Esophagus (tissue), 2 donors: ENCODE results near the gene C14orf180. TPM values are rescaled to one million over a fixed set of nuclear protein-coding genes. Genes with fewer than 3 reads are reported as not detected.
"Not testable (repeated sequence)": the region's sequence is repeated elsewhere in the genome, so short reads cannot be mapped to it uniquely, and the experiment has no call there.

Experiments used
- H3K27ac ChIP-seq, 2 donors: one replicate each; pipeline ENCODE4 v1.5.1; 2013; ENCODE audit warnings: low read depth in 2 of 2, mild to moderate bottlenecking in 2 of 2, inconsistent platforms in 1 of 2, low read length in 1 of 2, moderate library complexity in 1 of 2
- H3K27me3 ChIP-seq, 2 donors: one replicate each; pipeline ENCODE4 v1.6.1; 2013; ENCODE audit warnings: low read length in 2 of 2, control low read depth in 1 of 2, mild to moderate bottlenecking in 1 of 2; ENCODE audit not compliant: insufficient read depth in 2 of 2, control insufficient read depth in 1 of 2
- H3K36me3 ChIP-seq, 2 donors: one replicate each; pipeline ENCODE4 v1.6.1; 2013; ENCODE audit warnings: low read length in 1 of 2; ENCODE audit not compliant: control insufficient read depth in 2 of 2, insufficient read depth in 2 of 2
- H3K4me1 ChIP-seq, 2 donors: one replicate each; pipeline ENCODE4 v1.6.1; 2013; ENCODE audit warnings: low read length in 1 of 2; ENCODE audit not compliant: control insufficient read depth in 2 of 2, insufficient read depth in 2 of 2
- H3K4me3 ChIP-seq, 2 donors: one replicate each; pipeline ENCODE4 v1.5.1; 2013; ENCODE audit warnings: low read length in 2 of 2, mild to moderate bottlenecking in 2 of 2, low read depth in 1 of 2, moderate library complexity in 1 of 2
- H3K9me3 ChIP-seq, 2 donors: one replicate each; pipeline ENCODE4 v1.6.1; 2013; ENCODE audit warnings: mild to moderate bottlenecking in 2 of 2, low read depth in 1 of 2, low read length in 1 of 2, moderate library complexity in 1 of 2; ENCODE audit not compliant: control insufficient read depth in 2 of 2, insufficient read depth in 1 of 2
- WGBS, 2 donors: extraction: QIAGEN DNeasy Blood & Tissue Kit; methylation state at CpG; one replicate each; pipeline ENCODE4 v1.1.7; 2013; 5-methylcytosine and 5-hydroxymethylcytosine counted together
- polyA plus RNA-seq, 2 donors: library from polyadenylated mRNA; stranded (reverse); fragments of 200-250 nt; gene quantifications; one replicate each; pipeline ENCODE4 v1.2.3, GENCODE V29; 2013
- donor health status: healthy with polysubstance abuse.
- donor health status: Bipolar disorder and iron deficiency.

C14orf180 gene
- polyA plus RNA-seq, 2 donors, result 0.06 TPM; not detected in 1

- WGBS, 2 donors, result 43 to 54% methylated on average over 8 to 9 of the region's 9 CpGs
- no peak overlapping the region for H3K27ac ChIP-seq
- no peaks in the 10 kb centered on the region for H3K4me1 ChIP-seq
- H3K36me3 ChIP-seq, result no peaks in the 10 kb centered on the region
- no peaks in the 10 kb centered on the region for H3K27me3 ChIP-seq
- no peaks in the 10 kb centered on the region for H3K9me3 ChIP-seq
- H3K4me3 ChIP-seq, result no peak overlapping the region
These were observed 2.6 kb upstream of the C14orf180 start for GRCh38 chr14:104576970-104577332.

GRCh38 chr14:104577426-104577825 lies 2.1 kb upstream of the C14orf180 start:
- no peaks in the 10 kb centered on the region for H3K4me1 ChIP-seq
- WGBS, 2 donors, result 69 to 75% methylated on average over 12 of the region's 12 CpGs
- no peaks in the 10 kb centered on the region for H3K36me3 ChIP-seq
- no peaks in the 10 kb centered on the region for H3K27me3 ChIP-seq
- no peak overlapping the region for H3K4me3 ChIP-seq
- H3K27ac ChIP-seq, result no peak overlapping the region
- H3K9me3 ChIP-seq, result no peaks in the 10 kb centered on the region

- Histone ChIP-seq H3K36me3 (no peaks in the 10 kb centered on the region), H3K27me3 (no peaks in the 10 kb centered on the region), H3K4me3 (no peak overlapping the region), H3K27ac (no peak overlapping the region), H3K4me1 (no peaks in the 10 kb centered on the region), H3K9me3 (no peaks in the 10 kb centered on the region)
- WGBS, 2 donors, result 63 to 66% methylated on average over 18 to 19 of the region's 19 CpGs
These were observed 1.7 kb upstream of the C14orf180 start for GRCh38 chr14:104577847-104578301.

GRCh38 chr14:104578321-104578720 lies 1.2 kb upstream of the C14orf180 start:
- Histone ChIP-seq H3K4me3 (no peak overlapping the region), H3K27ac (no peak overlapping the region), H3K27me3 (no peaks in the 10 kb centered on the region), H3K9me3 (no peaks in the 10 kb centered on the region), H3K4me1 (no peaks in the 10 kb centered on the region), H3K36me3 (no peaks in the 10 kb centered on the region)
- WGBS, 2 donors, result 70 to 77% methylated on average over 11 of the region's 11 CpGs

- not testable (repeated sequence) for H3K36me3 ChIP-seq, H3K9me3 ChIP-seq, H3K27ac ChIP-seq, H3K4me3 ChIP-seq, H3K27me3 ChIP-seq, H3K4me1 ChIP-seq
- 54 to 64% methylated on average over 6 of the region's 6 CpGs for WGBS, 2 donors
These were observed 375 bp downstream of the C14orf180 start for GRCh38 chr14:104579939-104580338.

- no peaks in the 10 kb centered on the region for H3K4me1 ChIP-seq
- H3K9me3 ChIP-seq, result no peaks in the 10 kb centered on the region
- no peaks in the 10 kb centered on the region for H3K36me3 ChIP-seq
- H3K4me3 ChIP-seq, result no peak overlapping the region
- no peak overlapping the region for H3K27ac ChIP-seq
- WGBS, 2 donors, result 30 to 33% methylated on average over 9 of the region's 9 CpGs
- no peaks in the 10 kb centered on the region for H3K27me3 ChIP-seq
These were observed 1.4 kb downstream of the C14orf180 start for GRCh38 chr14:104580961-104581360.

GRCh38 chr14:104581521-104581920 lies 2.0 kb downstream of the C14orf180 start:
- H3K4me1 ChIP-seq, result no peaks in the 10 kb centered on the region
- WGBS, 2 donors, result 70 to 71% methylated on average over 9 of the region's 9 CpGs
- H3K4me3 ChIP-seq, result no peak overlapping the region
- no peaks in the 10 kb centered on the region for H3K36me3 ChIP-seq
- no peak overlapping the region for H3K27ac ChIP-seq
- H3K9me3 ChIP-seq, result no peaks in the 10 kb centered on the region
- no peaks in the 10 kb centered on the region for H3K27me3 ChIP-seq

GRCh38 chr14:104582005-104582404 lies 2.4 kb downstream of the C14orf180 start:
- no peaks in the 10 kb centered on the region for H3K4me1 ChIP-seq
- no peaks in the 10 kb centered on the region for H3K36me3 ChIP-seq
- H3K4me3 ChIP-seq, result no peak overlapping the region
- H3K27me3 ChIP-seq, result no peaks in the 10 kb centered on the region
- H3K9me3 ChIP-seq, result no peaks in the 10 kb centered on the region
- WGBS, 2 donors, result 61 to 62% methylated on average over 20 of the region's 20 CpGs
- H3K27ac ChIP-seq, result no peak overlapping the region

GRCh38 chr14:104582662-104583061 lies 3.1 kb downstream of the C14orf180 start:
- Histone ChIP-seq H3K27ac (no peak overlapping the region), H3K9me3 (no peaks in the 10 kb centered on the region), H3K27me3 (no peaks in the 10 kb centered on the region), H3K36me3 (no peaks in the 10 kb centered on the region), H3K4me3 (no peak overlapping the region), H3K4me1 (no peaks in the 10 kb centered on the region)
- 41 to 45% methylated on average over 12 of the region's 12 CpGs for whole genome bisulfite sequencing, 2 donors

- Histone ChIP-seq H3K27me3 (no peaks in the 10 kb centered on the region), H3K27ac (no peak overlapping the region)
- 69 to 73% methylated on average over 27 of the region's 27 CpGs for WGBS, 2 donors
These were observed 4.1 kb downstream of the C14orf180 start for GRCh38 chr14:104583424-104584306.

More at GRCh38 chr14:104583424-104584306, 4.1 kb downstream of the C14orf180 start:
- no peaks in the 10 kb centered on the region for H3K9me3 ChIP-seq
- no peaks in the 10 kb centered on the region for H3K36me3 ChIP-seq
- H3K4me1 ChIP-seq, result no peaks in the 10 kb centered on the region
- H3K4me3 ChIP-seq, result no peak overlapping the region
